GM21360 (cell line): ENCODE data around the gene GLIS2.
"Not testable (repeated sequence)": the region's sequence is repeated elsewhere in the genome, so short reads cannot be mapped to it uniquely, and the experiment has no call there.

ENCODE experiments used
- ATAC-seq: cut with Tn5 transposase; IDR thresholded peaks from one replicate; pipeline ENCODE4 v1.9.1; 2021; ENCODE audit warnings: mild to moderate bottlenecking, moderate library complexity; ENCODE audit not compliant: unreplicated experiment

The GLIS2 gene

GRCh38 chr16:4333714-4334113 lies 17.8 kb downstream of the GLIS2 start:
- ATAC-seq = not testable (repeated sequence)

- no peak for ATAC-seq
These were observed 19.0 kb downstream of the GLIS2 start for GRCh38 chr16:4334724-4335495.

- no peak for ATAC-seq
These were observed 21.1 kb downstream of the GLIS2 start for GRCh38 chr16:4336701-4337539.

- no peak for ATAC-seq
These were observed 21.7 kb downstream of the GLIS2 start for GRCh38 chr16:4337540-4338088.

GRCh38 chr16:4338125-4338582 lies 22.3 kb downstream of the GLIS2 start:
- no peak for ATAC-seq

DNA sequence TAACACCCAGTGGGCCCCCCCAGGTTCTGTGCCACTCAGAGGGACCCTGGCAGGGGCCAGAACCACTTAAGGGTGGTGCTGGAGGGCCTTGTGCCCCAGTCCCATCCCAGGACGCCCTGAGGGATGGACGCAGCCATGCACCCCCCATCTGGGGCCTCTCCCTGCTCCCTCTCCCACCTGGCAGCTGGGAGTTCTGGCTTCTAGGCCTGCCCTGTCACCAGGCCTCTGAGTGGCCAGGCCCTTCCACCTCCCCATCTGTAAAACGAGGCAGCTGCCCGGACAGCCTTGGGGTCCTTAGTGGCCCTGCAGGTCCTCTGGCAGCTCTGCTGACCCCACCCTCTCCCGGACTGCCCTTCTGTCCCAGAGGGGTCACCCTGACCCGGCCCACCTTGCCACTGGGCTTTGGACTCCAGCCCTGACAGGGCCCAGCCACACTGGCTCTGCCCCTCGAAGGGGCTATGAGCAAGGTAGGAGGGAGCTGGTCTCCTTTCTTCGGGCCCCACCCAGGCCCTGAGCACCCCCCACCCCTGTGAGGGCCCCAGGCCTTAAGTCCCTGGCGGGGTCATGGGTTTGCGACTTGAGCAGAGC lies 22.9 kb downstream of the GLIS2 start:
- no peak for ATAC-seq

GRCh38 chr16:4339455-4339854 lies 23.6 kb downstream of the GLIS2 start:
- no peak for ATAC-seq

DNA sequence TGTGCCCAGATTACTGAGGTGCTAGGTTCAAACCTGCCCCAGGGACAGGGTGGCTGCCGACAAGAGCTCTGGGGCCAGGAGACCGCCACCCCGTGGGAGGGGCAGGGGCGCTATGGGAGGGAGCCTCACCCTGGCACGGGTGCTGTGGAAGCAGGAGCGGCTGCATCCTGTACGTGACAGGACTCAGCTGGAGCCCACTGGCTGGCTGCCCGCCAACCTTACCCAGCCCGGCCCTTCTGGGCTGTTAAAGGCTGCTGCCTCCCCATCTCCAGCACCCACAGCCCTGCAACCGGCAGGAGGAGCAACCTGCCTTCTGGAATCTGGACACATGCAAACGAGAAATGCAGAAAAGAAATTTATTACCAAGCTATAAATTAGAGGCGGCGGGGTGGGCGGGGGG lies 24.0 kb downstream of the GLIS2 start:
- ATAC-seq = no peak

- no peak for ATAC-seq
These were observed 24.6 kb downstream of the GLIS2 start for GRCh38 chr16:4340443-4340842.

DNA sequence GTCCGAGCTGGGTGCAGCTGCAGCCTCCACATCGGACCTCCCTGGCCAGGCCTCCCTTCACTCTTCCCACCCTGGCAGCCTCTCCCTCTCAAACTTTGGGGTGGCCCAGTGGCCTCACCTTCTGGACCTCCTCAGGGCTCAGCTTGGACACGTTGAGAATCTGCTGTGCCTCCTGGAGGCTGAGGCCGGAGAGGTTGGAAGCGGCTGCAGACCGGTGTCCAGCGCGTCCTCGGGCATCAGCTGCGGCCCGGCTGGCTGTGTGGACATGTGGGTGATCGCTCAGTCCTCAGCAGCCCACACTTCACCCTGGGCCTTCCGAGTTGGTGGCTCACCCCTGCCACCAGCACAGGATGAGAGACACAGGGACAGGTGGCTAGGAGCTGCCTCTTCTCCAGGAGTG lies 25.4 kb downstream of the GLIS2 start:
- no peak for ATAC-seq

DNA sequence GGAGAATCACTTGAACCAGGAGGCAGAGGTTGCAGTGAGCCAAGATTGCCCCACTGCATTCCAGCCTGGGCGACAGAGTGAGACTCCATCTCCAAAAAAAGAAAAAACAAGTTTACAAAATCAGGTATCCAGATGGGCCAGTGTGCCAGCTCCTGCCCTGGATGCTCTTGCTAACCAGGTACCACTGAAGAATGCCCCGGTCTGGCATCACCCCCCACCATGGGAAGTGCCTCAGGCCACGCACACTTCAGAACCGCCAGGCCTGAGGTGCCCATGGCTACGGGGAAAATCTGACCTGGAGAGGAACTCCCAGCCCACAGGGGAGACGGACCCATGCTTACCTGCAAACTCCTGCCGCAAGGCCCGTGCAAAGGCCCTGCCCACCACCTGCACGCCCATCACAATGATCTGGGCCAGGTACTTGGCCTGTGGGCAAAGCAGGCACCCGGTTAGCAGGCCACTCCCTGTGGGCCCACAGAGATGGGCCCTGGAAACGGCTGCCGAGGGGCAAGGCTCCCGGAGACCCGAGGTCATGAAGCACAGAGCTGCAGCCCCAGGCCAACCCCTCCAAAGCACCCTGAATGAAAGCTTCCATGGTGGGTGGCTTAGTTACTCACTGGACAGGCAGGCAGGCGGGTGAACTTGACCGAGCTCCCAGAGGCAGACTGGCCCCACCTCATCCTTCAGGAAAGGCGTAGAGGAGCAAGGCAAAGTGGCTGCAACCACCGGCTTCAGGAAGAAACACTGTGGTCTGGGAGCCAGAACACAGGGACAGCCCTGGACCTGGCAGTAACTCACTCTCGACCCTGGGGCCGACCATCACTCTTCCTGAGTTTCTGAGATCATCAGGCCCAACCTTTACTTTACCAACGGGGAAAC lies 27.2 kb downstream of the GLIS2 start:
- no peak for ATAC-seq

GRCh38 chr16:4344300-4344982 lies 28.6 kb downstream of the GLIS2 start:
- not testable (repeated sequence) for ATAC-seq

DNA sequence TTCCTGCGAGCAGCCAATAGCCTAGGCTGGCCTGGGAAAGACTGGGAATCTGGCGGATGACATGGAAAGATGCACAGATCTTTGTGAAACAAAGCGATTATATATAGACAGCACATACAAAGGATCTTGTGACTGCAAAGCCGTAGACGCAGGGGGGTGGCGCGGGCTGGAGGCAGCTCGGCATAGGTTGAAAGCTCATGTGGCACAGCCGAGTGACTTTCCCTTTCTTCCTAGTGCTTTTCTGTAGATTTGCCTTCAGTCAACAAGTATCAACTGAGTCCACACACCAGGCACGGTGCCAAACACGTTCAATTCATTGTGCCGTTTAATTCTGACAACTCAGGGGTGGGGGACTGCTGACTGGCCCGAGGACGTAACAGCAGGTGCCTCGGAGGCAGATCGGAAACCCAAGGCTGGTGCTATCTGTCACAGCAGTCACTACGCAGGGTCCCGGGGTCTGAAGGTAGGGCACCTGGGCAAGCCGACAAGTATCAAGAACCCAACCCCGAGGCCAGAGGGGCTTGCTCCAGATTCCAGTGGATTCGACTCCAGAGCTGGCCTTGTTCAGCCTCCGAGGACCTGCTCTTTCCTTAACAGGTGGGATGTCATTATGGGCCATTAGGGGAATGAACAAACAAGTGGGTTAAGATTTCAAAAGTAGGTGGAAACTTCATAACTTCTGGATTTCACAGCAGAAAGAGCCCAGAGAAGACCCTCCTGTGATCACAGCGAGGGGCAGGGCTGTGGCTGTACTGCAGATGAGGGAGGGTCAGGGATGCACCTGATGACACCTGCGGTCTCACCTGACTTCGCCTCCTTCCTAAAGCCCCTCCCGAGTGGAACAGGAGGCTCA lies 29.3 kb downstream of the GLIS2 start:
- ATAC-seq = no peak

GRCh38 chr16:4345836-4346781 lies 30.2 kb downstream of the GLIS2 start:
- ATAC-seq = no peak

DNA sequence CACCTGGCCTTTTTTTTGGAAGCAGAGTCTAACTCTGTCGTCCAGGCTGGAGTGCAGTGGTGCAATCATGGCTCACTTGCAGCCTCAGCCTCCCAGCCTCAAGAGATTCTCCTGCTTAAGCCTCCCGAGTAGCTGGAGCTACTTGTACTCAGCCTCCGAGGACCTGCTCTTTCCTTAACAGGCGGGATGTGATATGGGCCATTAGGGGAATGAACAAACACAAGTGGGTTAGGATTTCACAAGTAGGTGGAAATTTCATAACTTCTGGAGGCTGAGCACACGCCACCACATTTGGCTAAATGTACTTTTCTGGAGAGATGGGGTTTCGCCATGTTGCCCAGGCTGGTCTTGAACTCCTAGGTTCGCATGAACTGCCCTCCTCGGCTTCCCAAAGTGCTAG lies 31.1 kb downstream of the GLIS2 start:
- ATAC-seq = no peak

GRCh38 chr16:4347765-4348509 lies 32.1 kb downstream of the GLIS2 start:
- no peak for ATAC-seq

GRCh38 chr16:4349332-4349731 lies 33.5 kb downstream of the GLIS2 start:
- no peak for ATAC-seq
